Right cardiac atrium (tissue), 5 donors: ENCODE data around the gene TSPOAP1. TPM values are rescaled to one million over a fixed set of nuclear protein-coding genes. Genes with fewer than 3 reads are reported as not detected.
A peak's percentile ranks its signal among the peaks of the same experiment; 100 is the strongest.

Experiments
- ATAC-seq, 2 donors: fragments of 200-7000 bp; cut with Tn5 transposase; one replicate each; pipeline versions ENCODE4 v1.8.0 to v1.9.1; 2020; ENCODE audit warnings: moderate library complexity in 2 of 2, mild to moderate bottlenecking in 1 of 2
- DNase-seq, 3 donors: peaks; one replicate each; pipeline ENCODE4 v3.0.0-alpha.2; 2020
- H3K27ac ChIP-seq: one replicate; pipeline ENCODE4 v1.5.1; 2013; ENCODE audit warnings: mild to moderate bottlenecking, low read length, control low read depth, moderate library complexity
- H3K27me3 ChIP-seq: one replicate; pipeline ENCODE4 v1.6.1; 2013; ENCODE audit not compliant: control insufficient read depth, insufficient read depth
- H3K4me1 ChIP-seq: one replicate; pipeline ENCODE4 v1.6.1; 2013; ENCODE audit warnings: low read length; ENCODE audit not compliant: control insufficient read depth, insufficient read depth
- H3K4me3 ChIP-seq: one replicate; pipeline ENCODE4 v1.5.1; 2013; ENCODE audit warnings: low read length, control low read depth
- H3K9me3 ChIP-seq: one replicate; pipeline ENCODE4 v1.6.1; 2013; ENCODE audit warnings: low read length; ENCODE audit not compliant: control insufficient read depth
- WGBS: extraction: QIAGEN DNeasy Blood & Tissue Kit; methylation state at CpG from one replicate; pipeline ENCODE4 v1.1.7; 2013; 5-methylcytosine and 5-hydroxymethylcytosine counted together
- intact Hi-C, 4 donors: fragments of 100-400 bp; cut with DNase I; formaldehyde crosslinking; loops; one replicate each; pipeline versions ENCODE4 v1.11.0 to v1.14.0; 2022 to 2023
- polyA plus RNA-seq: library from polyadenylated mRNA; stranded (reverse); fragments of 200-250 nt; gene quantifications from one replicate; pipeline ENCODE4 v1.2.3, GENCODE V29; 2013
- total RNA-seq, 4 donors: library from RNA; stranded (reverse); fragmentation: NEBNext Ultra II Directional; extraction: Animal tissue kit (Norgen Biotek cat#: 25700); gene quantifications; one replicate each; pipeline ENCODE4 v1.2.1, GENCODE V29; 2021
- donor health status: healthy with polysubstance abuse.
- donor health status: DM: no; HTN: yes; CAD: no.
- donor health status: DM: no; HTN: no; CAD: no.
- donor health status: DM: no; HTN: yes; CAD: no; lungs with severe emphysema.
- donor health status: DM: yes; HTN: yes; CAD: no.

Gene TSPOAP1
- total and polyA plus RNA-seq, 5 donors = 7.0 to 21.5 (median 17.2) TPM

DNA sequence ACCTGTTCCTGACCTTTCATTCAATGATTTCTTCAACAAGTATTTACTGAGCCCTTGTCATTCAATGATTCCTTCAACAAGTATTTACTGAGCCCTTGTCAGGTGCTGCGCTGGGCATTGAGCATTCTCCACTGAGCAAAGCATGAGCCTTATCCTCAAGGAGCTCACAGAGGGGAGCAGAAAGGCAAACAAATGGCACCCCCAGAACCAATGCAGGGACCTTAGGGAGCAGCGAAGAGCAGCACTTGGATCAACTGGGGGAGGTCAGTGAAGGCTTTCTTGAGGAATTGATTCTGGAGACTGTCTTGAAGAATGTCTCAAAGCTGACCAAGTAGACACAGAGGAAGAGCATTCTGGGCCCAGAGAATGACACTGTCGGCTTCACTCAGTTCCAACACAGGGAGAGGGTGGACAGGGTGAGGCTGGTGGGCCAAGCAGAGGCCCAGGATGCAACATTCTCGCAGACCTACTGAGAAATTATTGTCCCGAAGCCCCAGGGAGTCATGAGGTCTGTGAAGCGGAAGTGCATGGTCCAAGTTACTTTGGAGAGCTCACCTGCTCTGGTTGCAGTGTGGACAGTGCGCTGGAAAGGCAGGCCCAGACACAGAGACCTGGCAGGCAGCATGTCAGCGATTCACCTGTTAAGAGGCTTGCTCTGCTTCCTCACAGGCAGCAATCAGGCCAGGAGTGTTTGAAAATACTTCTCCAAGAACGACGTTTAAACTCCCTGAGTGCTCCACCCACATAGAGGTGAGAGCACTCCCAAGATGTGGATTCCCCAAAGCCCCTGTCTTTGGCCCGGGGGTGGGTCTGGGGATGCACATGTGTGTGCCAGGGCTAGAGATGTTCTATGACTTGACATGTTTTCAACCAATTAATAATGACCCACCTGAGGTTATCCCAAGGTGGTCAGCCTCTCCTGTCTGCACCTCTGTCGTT, 44.7 kb downstream of the TSPOAP1 start:
- ATAC-seq = no peak
- WGBS = 66% methylated on average over 12 of the region's 12 CpGs
- Histone ChIP-seq H3K27me3 (no peaks in the 10 kb centered on the region), H3K27ac (no peak overlapping the region), H3K4me3 (no peak overlapping the region), H3K4me1 (no peaks in the 10 kb centered on the region), H3K9me3 (no peaks in the 10 kb centered on the region)
- intact Hi-C loops = no loop called here
- no peak for DNase-seq

DNA sequence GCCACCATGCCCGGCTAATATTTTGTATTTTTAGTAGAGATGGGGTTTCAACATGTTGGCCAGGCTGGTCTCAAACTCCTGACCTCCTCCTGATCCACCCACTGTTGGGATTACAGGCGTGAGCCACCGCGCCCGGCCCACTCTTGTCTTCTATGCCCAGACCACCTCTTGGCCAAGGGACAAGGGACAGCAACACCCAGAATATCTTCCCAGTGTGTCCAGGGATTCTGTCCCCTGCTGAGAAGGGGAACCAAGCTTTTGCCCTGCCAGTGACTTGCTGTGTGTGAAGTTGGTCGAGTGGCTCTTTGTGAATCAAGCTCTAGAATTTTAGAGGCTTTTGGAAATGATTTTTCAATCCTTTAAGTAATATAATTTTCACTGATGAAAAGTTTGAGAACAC, 46.2 kb downstream of the TSPOAP1 start:
- Histone ChIP-seq H3K4me3 (no peak overlapping the region), H3K27ac (no peak overlapping the region), H3K27me3 (no peaks in the 10 kb centered on the region), H3K4me1 (no peaks in the 10 kb centered on the region), H3K9me3 (no peaks in the 10 kb centered on the region)
- intact Hi-C loops = no loop called here
- ATAC-seq = no peak
- DNase-seq = no peak
- WGBS = 85% methylated on average over 6 of the region's 6 CpGs

DNA sequence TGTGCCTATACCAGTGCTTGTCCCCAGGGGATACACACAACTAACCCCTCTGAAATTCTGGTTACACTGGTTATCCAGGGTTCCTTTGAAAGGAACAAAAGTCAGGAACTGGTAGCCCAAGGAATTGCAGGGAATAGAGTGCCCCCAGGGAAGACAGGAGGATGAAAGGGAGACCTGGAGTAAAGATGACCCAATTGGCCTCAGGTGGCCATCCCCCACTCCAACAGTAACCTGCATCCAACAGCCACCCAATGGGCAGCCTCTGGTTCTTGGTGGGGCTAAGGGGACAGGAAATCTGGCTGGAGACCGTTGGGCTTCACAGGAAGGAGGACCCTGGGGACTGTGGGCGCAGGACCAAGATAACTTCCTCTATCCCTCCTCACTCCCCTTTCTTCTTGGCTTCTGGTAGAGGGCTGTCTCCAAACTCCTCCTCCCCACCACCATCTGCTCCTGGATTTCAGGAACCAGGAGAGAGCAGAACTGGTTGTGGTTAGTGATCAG, 47.0 kb downstream of the TSPOAP1 start:
- ATAC-seq (no peak), DNase-seq (no peak)
- no peaks in the 10 kb centered on the region for H3K27me3 ChIP-seq

DNA sequence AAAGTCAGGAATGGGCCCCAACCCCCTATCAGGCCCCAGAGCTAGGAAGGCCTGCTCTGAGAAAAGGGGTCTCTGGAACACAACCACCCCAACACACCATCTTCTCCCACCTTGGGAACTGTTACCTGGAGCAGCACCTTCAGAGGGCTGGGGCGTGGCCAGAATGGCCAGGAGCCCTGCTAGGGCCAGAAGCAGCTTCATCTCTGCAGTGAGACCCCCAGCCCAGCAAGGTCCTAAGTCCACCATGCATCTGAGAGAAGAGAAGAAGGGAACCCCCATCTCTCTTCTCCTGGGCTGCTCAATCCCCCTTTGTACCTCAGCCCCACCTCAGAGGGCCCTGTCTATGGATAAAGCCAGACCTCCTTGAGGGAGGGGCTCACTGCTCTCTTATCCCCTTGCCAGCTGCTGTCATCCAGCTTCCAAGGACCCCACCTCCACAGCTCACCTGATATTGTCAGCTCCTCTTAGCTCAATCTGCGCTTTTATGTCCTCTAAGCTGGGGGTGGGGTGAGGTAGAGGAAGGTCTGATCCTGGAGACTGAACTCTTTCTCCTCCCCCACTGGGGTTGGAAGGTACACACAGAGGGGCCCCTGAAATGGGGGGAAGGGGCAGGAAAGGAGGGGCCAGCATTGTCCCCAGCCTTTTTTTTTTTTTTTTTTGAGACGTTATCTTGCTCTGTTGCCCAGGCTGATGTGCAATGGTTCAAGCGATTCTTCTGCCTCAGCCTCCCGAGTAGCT, 47.9 kb downstream of the TSPOAP1 start, which contains the start of gene MPO:
Gene MPO (minus strand): TSS at position 456 of the 738 bp plus-strand sequence. CDS start 177 bp downstream, at position 279.
- Histone ChIP-seq H3K27me3 (no peaks in the 10 kb centered on the region), H3K27ac (no peak within 1 kb of the TSS), H3K4me1 (no peaks in the 10 kb centered on the region), H3K9me3 (no peaks in the 10 kb centered on the region), H3K4me3 (no peak within 1 kb of the TSS)
- intact Hi-C loops = no loop called here
- no peak for DNase-seq
- 85% methylated on average over 5 of the region's 5 CpGs for WGBS
- ATAC-seq = no peak

More for the DNA sequence above, 47.0 kb downstream of the TSPOAP1 start:
- Histone ChIP-seq H3K4me3 (no peak overlapping the region), H3K9me3 (no peaks in the 10 kb centered on the region), H3K4me1 (no peaks in the 10 kb centered on the region), H3K27ac (no peak overlapping the region)
- intact Hi-C loops = no loop called here
- WGBS = 24% methylated on average over 2 of the region's 2 CpGs

DNA sequence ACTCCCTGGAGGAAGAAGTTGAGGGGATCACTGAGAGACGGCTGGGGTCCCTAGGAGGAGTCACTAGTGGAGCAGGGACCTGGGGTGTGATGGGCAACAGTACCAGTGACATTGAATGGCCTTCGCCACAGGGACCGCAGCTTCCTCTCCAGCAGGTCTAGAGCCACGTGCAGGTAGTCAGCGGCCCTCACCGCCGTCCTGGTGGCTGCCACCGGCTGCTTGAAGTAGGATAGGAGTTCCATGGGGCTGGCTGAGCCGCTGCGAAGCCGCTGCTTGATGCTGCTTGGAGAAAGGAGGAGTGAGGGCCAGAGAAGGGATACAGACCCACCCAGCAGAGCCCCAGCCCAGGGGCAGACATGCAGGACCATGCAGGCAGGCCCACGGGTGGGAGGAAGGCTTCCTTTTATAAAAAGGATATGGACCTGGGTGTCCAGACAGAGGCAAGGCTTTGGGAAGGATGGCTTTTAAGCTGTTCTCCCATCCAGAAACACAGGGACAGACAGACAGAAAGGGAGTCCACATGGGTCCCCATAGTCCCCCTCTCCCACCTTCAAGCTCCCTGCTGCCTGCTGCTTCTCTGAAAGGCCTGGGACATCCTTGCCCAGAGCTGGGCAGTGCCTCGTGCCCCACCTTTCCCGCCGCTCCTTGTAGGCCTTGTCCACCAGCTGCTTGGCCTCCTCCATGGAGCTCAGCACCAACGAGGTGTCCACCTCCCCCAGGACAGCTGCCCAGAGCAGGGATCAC, 48.7 kb downstream of the TSPOAP1 start:
- intact Hi-C loops = no loop called here
- no peak overlapping the region for H3K27ac ChIP-seq
- ATAC-seq (no peak), DNase-seq (no peak)
- no peaks in the 10 kb centered on the region for H3K9me3 ChIP-seq
- H3K4me1 ChIP-seq = no peaks in the 10 kb centered on the region
- WGBS = 67% methylated on average over 16 of the region's 16 CpGs
- H3K27me3 ChIP-seq = no peaks in the 10 kb centered on the region
- no peak overlapping the region for H3K4me3 ChIP-seq

DNA sequence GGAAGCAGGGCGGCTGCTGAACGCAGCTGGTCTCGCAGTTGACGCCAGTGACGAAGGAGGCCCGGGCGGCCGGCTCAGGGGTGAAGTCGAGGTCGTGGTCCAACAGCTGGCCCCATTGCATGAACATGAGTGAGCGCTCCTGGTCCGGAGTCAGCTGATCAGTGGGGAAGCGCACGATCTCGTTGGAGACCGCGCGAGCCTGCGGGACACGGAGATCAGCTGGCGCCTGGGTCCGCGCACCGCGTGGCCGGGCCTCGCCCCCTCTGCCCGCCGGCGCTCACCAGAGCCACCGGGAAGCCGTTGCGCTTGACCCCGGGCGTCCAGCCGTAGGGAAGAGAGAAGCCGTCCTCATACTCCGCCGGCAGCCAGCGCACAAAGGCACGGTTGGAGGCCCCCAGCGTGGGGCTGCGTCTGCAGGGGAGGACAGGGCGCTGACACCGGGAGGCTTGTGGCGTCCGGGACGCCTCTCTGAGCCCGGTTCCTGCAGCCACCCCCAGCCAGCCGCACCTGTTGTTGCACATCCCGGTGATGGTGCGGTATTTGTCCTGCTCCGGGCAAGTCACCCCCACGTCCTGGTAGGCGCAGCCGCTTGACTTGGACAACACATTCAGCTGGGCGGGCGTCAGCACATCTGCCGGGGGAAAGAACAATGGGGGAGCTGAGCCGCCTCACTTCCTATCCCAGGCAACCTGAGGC, 49.4 kb downstream of the TSPOAP1 start:
- DNase-seq = peak; percentile 79 to 85 (median 84)
- Histone ChIP-seq H3K27me3 (no peaks in the 10 kb centered on the region), H3K4me1 (no peaks in the 10 kb centered on the region), H3K27ac (no peak overlapping the region), H3K9me3 (no peaks in the 10 kb centered on the region), H3K4me3 (peak overlapping the region; percentile 1)
- ATAC-seq = peak; percentile 72 to 90
- intact Hi-C loops = no loop called here
- WGBS = 9% methylated on average over 60 of the region's 60 CpGs

DNA sequence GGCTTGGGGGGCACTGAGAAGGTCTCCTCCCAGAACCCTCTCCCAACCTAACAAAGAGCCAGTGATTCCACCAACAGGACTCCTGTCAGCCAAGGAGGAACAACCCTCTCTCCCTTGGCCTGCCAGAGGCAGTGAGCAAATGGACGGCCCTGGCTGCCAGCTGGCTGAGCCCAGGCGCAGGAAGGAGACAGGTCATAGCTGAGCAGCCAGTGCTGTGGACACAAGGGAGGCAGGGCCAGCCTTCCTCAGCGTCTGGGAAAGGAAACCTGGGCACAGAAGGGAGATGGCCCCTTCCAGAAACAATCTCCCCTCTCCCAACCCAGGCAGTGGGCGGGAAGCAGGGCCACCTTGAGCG, 50.0 kb downstream of the TSPOAP1 start:
- H3K27ac ChIP-seq = no peak overlapping the region
- H3K27me3 ChIP-seq = no peaks in the 10 kb centered on the region
- H3K4me3 ChIP-seq = peak overlapping the region; percentile 1
- intact Hi-C loops = no loop called here
- ATAC-seq (peak; percentile 85 to 90), DNase-seq (peak; percentile 78 to 86 (median 81))
- no peaks in the 10 kb centered on the region for H3K9me3 ChIP-seq
- WGBS = 22% methylated on average over 5 of the region's 5 CpGs
- no peaks in the 10 kb centered on the region for H3K4me1 ChIP-seq

DNA sequence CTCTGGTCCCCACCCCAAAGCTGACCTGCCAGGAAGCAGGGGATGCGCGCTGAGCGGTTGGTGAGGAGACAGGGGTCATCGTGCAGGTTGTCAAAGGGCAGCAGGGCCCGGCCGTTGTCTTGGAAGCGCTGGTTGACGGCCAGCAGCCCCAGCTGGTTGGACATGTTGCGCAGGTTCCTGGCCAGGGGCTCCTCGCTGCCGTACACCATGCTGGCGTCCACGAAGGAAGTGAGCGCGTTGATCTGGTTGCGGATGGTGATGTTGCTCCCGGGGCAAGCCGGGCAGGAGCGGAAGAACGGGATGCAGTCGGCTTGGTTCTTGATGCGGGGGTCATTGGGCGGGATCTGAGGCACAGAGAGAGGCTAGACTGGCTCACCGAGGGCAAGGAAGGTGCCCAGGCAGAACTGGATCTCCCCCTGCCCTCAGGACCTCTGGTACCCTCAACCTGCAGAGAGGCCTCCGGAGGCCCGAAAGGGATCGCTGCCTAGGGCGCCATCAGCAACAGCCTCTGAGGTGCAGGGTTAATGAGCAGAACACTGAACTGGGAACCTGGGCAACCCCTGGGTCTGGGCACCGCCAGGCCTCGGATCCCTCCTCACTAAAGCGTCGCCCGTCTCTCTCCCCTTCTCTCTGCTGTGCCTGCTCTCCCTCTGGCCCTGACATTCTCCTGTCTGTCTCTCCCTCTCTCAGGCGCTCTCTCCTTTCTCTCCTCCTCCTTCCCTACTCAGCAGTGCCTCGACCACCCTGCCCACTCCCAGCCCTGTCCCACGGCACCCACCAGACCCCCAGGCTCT, 50.6 kb downstream of the TSPOAP1 start:
- no peak for ATAC-seq
- no peak for DNase-seq
- H3K4me1 ChIP-seq = no peaks in the 10 kb centered on the region
- H3K27me3 ChIP-seq = no peaks in the 10 kb centered on the region
- no peak overlapping the region for H3K27ac ChIP-seq
- intact Hi-C loops = no loop called here
- 88% methylated on average over 36 of the region's 36 CpGs for WGBS
- H3K4me3 ChIP-seq = no peak overlapping the region
- H3K9me3 ChIP-seq = no peaks in the 10 kb centered on the region

DNA sequence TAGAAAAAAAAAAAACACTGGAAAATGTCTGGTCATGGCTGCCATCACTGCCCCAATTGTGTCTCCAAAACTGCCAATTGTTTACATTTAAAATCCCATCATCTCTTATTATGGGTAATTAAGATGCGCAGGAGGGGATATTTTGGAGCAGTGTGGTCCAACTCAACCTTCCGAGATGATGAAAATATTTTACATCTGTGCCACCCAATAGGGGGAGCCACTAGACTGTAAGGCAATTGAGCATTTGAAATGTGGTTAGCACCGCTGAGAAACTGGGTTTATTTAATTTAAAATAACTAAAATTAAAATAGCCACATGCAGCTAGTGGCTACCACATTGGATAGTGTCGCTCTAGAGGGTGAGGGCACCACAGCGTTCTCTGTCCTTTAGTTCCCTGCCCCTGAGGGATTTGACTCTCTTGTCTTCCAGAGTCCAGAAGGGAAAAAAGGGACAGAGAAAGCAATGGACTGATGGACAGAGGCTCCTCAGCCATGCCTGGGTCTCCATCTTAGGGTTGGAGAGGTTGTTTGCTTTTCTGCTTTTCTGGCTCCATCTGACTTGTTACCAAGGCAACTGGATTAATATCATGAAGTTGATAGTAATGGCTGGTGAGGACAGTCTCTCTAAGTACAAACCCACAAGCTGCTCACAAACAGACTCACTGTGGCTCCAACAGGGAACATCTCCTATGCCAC, 51.3 kb downstream of the TSPOAP1 start:
- WGBS = 62% methylated on average over 5 of the region's 5 CpGs
- Histone ChIP-seq H3K27ac (no peak overlapping the region), H3K27me3 (no peaks in the 10 kb centered on the region), H3K9me3 (no peaks in the 10 kb centered on the region), H3K4me1 (no peaks in the 10 kb centered on the region), H3K4me3 (no peak overlapping the region)
- intact Hi-C loops = no loop called here
- ATAC-seq (no peak), DNase-seq (no peak)
